K562 (cell line): Measurements from ENCODE around the gene HADHA. TPM values are rescaled to one million over a fixed set of nuclear protein-coding genes. Genes with fewer than 3 reads are reported as not detected.

Experiments
- BCL6 ChIP-seq: fragments of 250-450 bp; sonication (Bioruptor Pico); IDR thresholded peaks from 2 replicates; pipeline ENCODE4 v1.4.0; 2020
- E2F3 ChIP-seq: fragments of 250-450 bp; sonication (Bioruptor Pico); IDR thresholded peaks from 2 replicates; pipeline ENCODE4 v1.4.0; 2020; ENCODE audit warnings: mild to moderate bottlenecking
- HDGF ChIP-seq: fragments of 450-650 bp; IDR thresholded peaks from 2 replicates; pipeline ENCODE4 v1.6.1; 2016
- HNRNPH1 ChIP-seq: fragments of 200-400 bp; formaldehyde crosslinking; optimal IDR thresholded peaks from 2 replicates; pipeline ENCODE3; 2017; ENCODE audit warnings: low read depth, mild to moderate bottlenecking, low read length, moderate library complexity
- MAFG ChIP-seq: fragments of 450-650 bp; conservative IDR thresholded peaks from 2 replicates; pipeline ENCODE4 v1.6.1; 2016; ENCODE audit warnings: missing genetic modification characterization, missing compliant biosample characterization
- TSC22D4 ChIP-seq: fragments of 450-650 bp; IDR thresholded peaks from 2 replicates; pipeline ENCODE4 v1.6.1; 2016; ENCODE audit warnings: missing genetic modification characterization, missing biosample characterization, control low read depth
- polyA plus RNA-seq, 8 experiments: library from polyadenylated mRNA; depleted of rRNA in 4 of 8; stranded (reverse) in 5 of 8; unstranded in 3 of 8; fragments of >200 nt; fragmentation: Nextera tagmentation in 2 of 8; fragmentation: Illumina TruSeq in 1 of 8; extraction: Ambion mirVana in 2 of 8; extraction: Trizol in 1 of 8; gene quantifications; 2 replicates each; pipeline versions ENCODE4 v1.2.1 to v1.2.3, GENCODE V29; 2011 to 2014; ENCODE audit warnings: inconsistent platforms in 1 of 8, missing spikeins in 1 of 8
- total RNA-seq, 7 experiments: library from RNA; depleted of rRNA in 6 of 7; stranded (reverse); fragments of >200 nt in 6 of 7; fragmentation: Illumina TruSeq in 2 of 7; extraction: Trizol in 2 of 7; gene quantifications; 2 replicates each; pipeline versions ENCODE4 v1.2.1 to v1.2.3, GENCODE V29; 2011 to 2021; ENCODE audit warnings: low replicate concordance in 1 of 7
- TF ChIP-seq, protein P1 (sequence below): sonication (generic); formaldehyde crosslinking; IDR thresholded peaks from 2 replicates; pipeline ENCODE4 v1.8.0; 2023; ENCODE audit warnings: missing genetic modification reagents, mild to moderate bottlenecking, borderline replicate concordance
- TF ChIP-seq, protein P2 (sequence below), 2 experiments: fragments of 250-450 bp in 1 of 2; fragments of 450-650 bp in 1 of 2; sonication (Bioruptor Pico) in 1 of 2; IDR thresholded peaks; 2 replicates each; pipeline versions ENCODE4 v1.6.1 to v1.8.0; 2016 to 2021; ENCODE audit warnings: mild to moderate bottlenecking in 2 of 2, moderate library complexity in 2 of 2, missing compliant biosample characterization in 1 of 2, missing genetic modification characterization in 1 of 2
- TF ChIP-seq, protein P3 (sequence below): fragments of 150-350 bp; IDR thresholded peaks from 2 replicates; pipeline ENCODE4 v1.6.1; 2014; ENCODE audit warnings: low read depth, mild to moderate bottlenecking, low read length, borderline replicate concordance

The HADHA gene
- total and polyA plus RNA-seq, 9 of the 15 experiments (the other 6 are each of a cell fraction or from before 2014, with no cell fraction given): 145 to 326 (median 202) TPM

DNA sequence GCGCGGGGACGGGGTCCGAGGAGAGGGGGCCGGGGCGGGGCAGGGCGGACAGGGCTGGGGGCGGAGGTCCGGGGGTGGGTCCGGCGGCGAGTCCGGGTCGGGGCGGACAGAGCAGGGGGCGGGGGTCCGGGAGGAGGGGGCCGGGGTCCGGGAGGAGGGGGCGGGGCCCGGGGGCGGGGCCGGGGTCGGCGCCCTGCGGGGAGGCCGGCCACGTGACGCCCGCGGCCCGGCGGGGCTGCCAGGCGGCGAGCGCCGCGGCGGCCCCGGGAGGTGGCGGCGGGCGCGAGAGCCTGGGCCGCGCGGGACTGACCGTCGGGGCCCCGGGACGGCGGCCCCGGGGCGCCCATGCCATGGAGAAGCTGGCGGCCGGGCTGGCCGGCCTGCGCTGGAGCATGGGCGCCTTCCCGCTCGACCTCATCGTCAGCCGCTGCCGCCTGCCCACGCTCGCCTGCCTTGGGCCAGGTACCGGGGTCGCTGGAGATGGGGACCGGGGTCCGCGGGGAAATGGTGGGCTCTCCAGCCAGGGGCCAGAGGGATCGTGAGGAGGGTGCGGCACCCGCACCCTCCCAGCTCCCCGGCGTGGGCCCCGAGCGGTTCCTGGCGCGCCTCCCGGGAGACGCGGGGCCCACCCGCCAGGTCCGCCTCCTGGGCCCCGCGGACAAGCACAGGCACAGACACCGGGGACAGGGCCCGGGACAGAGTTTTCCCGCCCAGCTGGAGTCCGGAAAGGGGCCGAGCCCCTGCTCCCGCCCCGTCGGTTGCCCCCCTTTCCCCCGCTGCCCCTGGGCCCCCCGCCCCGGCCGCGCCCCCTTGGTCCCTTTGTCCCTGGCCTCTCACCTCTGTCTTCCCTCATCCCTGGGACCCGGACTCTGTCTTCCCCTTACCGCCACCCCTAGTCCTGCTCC lies 71.3 kb downstream of the HADHA start, which contains the start of gene GAREM2 (continued):
- TF ChIP-seq, protein P1, sequence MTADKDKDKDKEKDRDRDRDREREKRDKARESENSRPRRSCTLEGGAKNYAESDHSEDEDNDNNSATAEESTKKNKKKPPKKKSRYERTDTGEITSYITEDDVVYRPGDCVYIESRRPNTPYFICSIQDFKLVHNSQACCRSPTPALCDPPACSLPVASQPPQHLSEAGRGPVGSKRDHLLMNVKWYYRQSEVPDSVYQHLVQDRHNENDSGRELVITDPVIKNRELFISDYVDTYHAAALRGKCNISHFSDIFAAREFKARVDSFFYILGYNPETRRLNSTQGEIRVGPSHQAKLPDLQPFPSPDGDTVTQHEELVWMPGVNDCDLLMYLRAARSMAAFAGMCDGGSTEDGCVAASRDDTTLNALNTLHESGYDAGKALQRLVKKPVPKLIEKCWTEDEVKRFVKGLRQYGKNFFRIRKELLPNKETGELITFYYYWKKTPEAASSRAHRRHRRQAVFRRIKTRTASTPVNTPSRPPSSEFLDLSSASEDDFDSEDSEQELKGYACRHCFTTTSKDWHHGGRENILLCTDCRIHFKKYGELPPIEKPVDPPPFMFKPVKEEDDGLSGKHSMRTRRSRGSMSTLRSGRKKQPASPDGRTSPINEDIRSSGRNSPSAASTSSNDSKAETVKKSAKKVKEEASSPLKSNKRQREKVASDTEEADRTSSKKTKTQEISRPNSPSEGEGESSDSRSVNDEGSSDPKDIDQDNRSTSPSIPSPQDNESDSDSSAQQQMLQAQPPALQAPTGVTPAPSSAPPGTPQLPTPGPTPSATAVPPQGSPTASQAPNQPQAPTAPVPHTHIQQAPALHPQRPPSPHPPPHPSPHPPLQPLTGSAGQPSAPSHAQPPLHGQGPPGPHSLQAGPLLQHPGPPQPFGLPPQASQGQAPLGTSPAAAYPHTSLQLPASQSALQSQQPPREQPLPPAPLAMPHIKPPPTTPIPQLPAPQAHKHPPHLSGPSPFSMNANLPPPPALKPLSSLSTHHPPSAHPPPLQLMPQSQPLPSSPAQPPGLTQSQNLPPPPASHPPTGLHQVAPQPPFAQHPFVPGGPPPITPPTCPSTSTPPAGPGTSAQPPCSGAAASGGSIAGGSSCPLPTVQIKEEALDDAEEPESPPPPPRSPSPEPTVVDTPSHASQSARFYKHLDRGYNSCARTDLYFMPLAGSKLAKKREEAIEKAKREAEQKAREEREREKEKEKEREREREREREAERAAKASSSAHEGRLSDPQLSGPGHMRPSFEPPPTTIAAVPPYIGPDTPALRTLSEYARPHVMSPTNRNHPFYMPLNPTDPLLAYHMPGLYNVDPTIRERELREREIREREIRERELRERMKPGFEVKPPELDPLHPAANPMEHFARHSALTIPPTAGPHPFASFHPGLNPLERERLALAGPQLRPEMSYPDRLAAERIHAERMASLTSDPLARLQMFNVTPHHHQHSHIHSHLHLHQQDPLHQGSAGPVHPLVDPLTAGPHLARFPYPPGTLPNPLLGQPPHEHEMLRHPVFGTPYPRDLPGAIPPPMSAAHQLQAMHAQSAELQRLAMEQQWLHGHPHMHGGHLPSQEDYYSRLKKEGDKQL: no peak
- no peak for TF ChIP-seq HNRNPH1
- TF ChIP-seq HDGF: no peak
- no peak for TF ChIP-seq BCL6 (CRISPR knock-in tag)
- TF ChIP-seq MAFG: no peak
- no peak for TF ChIP-seq E2F3 (CRISPR knock-in tag)
- TF ChIP-seq TSC22D4 (tag): no peak
- TF ChIP-seq, protein P2, sequence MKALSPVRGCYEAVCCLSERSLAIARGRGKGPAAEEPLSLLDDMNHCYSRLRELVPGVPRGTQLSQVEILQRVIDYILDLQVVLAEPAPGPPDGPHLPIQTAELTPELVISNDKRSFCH (CRISPR knock-in tag; IDR thresholded peaks at IDR 0.05): no peak
- TF ChIP-seq, protein P2 (tag; IDR thresholded peaks at IDR 0.05): no peak
- TF ChIP-seq, protein P3, sequence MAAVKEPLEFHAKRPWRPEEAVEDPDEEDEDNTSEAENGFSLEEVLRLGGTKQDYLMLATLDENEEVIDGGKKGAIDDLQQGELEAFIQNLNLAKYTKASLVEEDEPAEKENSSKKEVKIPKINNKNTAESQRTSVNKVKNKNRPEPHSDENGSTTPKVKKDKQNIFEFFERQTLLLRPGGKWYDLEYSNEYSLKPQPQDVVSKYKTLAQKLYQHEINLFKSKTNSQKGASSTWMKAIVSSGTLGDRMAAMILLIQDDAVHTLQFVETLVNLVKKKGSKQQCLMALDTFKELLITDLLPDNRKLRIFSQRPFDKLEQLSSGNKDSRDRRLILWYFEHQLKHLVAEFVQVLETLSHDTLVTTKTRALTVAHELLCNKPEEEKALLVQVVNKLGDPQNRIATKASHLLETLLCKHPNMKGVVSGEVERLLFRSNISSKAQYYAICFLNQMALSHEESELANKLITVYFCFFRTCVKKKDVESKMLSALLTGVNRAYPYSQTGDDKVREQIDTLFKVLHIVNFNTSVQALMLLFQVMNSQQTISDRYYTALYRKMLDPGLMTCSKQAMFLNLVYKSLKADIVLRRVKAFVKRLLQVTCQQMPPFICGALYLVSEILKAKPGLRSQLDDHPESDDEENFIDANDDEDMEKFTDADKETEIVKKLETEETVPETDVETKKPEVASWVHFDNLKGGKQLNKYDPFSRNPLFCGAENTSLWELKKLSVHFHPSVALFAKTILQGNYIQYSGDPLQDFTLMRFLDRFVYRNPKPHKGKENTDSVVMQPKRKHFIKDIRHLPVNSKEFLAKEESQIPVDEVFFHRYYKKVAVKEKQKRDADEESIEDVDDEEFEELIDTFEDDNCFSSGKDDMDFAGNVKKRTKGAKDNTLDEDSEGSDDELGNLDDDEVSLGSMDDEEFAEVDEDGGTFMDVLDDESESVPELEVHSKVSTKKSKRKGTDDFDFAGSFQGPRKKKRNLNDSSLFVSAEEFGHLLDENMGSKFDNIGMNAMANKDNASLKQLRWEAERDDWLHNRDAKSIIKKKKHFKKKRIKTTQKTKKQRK: no peak
